ENCODE measurements around the gene PRKN.

Gene PRKN

DNA sequence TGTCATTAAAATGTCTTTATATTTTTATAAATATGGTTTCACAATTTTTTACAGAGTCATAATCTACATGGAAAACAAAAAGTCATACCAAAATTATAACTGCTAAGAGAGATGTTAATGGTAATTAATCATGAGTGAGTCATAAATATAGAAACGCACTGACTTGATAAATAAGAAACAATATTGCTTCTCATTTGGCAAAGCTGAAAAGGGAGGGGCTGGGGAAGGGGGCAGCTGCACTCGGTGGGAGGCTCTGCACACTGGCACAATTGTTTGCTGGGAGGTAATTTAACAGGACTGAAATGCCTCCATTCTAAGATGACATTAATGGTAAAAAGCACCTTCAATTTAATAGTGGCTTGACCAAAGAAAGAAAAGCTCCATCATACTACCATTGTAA lies 1320.5 kb downstream of the PRKN start:
- Histone ChIP-seq H3K9me3 (replicated peaks in 1 of 11) (peaks cover 10 to 26% (median 13%) of the 10 kb centered on the region in 11 experiments; a peak in 18 of 22 replicates), H3K27me3 (no peaks in the 10 kb centered on the region), H3K4me2 (peak overlapping the region in 10 of 11 experiments; percentile 1 to 74 (median 48); a peak in 12 of 22 replicates), H4K20me1 (no peaks in the 10 kb centered on the region), H3K27ac (peak overlapping the region in 3 of 11 experiments; percentile 35 to 71 (median 67); a peak in 7 of 22 replicates), H3K4me1 (peaks cover 6 to 34% (median 14%) of the 10 kb centered on the region in 10 experiments; a peak in 15 of 20 replicates), H3K36me3 (no peaks in the 10 kb centered on the region), H3K9ac (no peak overlapping the region), H3K4me3 (no peak overlapping the region)
- TF ChIP-seq Cebpa-rat (IDR thresholded peaks at IDR 0.05): no peak

DNA sequence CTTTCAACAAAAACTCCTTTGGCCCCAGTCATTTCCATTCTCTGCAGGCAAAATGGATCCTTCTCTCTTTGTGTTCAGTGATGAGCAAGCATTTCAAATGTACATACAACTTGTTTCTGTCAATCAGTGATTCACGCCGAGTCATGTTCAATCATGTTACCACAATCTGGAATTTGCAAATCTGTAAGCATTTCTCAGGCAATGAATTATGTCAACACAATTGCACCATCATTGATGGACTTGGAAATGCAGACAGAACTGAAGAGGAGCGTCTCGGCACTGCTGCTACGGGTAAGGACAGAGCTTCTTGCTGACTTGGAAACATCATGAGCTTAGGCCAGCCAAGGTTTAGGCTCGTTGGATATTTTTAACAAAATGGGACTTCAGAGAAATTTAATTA lies 1320.9 kb downstream of the PRKN start:
- Histone ChIP-seq H3K9me3 (replicated peaks in 1 of 11) (peaks cover 5 to 21% (median 9%) of the 10 kb centered on the region in 11 experiments; a peak in 18 of 22 replicates), H3K4me2 (peak overlapping the region in 6 of 11 experiments; percentile 3 to 74 (median 42); a peak in 9 of 22 replicates), H3K27ac (peak overlapping the region in 5 of 11 experiments; percentile 4 to 71 (median 59); a peak in 9 of 22 replicates), H4K20me1 (no peaks in the 10 kb centered on the region), H3K27me3 (no peaks in the 10 kb centered on the region), H3K4me3 (no peak overlapping the region), H3K4me1 (peaks cover 6 to 34% (median 14%) of the 10 kb centered on the region in 10 experiments; a peak in 15 of 20 replicates), H3K9ac (0 out of 22 replicates have a peak overlapping the region, but pooled peaks of 1 of the 11 experiments have one; percentile 23), H3K36me3 (no peaks in the 10 kb centered on the region)
- TF ChIP-seq Cebpa-rat (IDR thresholded peaks at IDR 0.05): peak in 4 of 11 experiments; percentile 12 to 79 (median 48); a peak in 4 of 22 replicates

DNA sequence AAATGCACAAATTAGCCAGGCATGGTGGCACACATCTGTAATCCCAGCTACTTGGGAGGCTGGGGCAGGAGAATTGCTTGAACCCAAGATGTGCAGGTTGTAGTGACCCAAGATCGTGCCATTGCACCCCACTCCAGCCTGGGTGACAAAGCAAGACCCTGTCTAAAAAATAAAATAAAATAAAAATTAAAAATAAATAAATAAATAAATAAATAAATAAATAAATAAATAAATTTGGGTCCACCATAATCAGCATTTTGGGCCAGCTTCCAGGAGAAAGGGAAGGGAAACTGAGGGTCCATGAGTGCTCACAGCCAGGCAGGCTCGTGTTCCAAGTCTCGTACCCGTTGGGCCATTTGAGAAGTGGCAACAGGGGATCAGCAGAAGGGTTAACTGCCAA lies 1322.1 kb downstream of the PRKN start:
- peak overlapping the region in 4 of 11 experiments; percentile 19 to 72 (median 54); a peak in 6 of 22 replicates for H3K4me2 ChIP-seq
- peaks cover 6 to 34% (median 14%) of the 10 kb centered on the region in 10 experiments; a peak in 15 of 20 replicates for H3K4me1 ChIP-seq
- no peaks in the 10 kb centered on the region for H3K36me3 ChIP-seq
- peaks cover 0 to 13% (median 0%) of the 10 kb centered on the region in 11 experiments; a peak in 9 of 22 replicates for H3K9me3 ChIP-seq (replicated peaks in 1 of 11)
- H3K27ac ChIP-seq: peak overlapping the region in 2 of 11 experiments; percentile 67 to 71; a peak in 2 of 22 replicates
- H3K4me3 ChIP-seq: no peak overlapping the region
- no peak for TF ChIP-seq Cebpa-rat (IDR thresholded peaks at IDR 0.05)
- no peak overlapping the region; a peak in 1 of 22 replicates for H3K9ac ChIP-seq
- H4K20me1 ChIP-seq: no peaks in the 10 kb centered on the region
- H3K27me3 ChIP-seq: no peaks in the 10 kb centered on the region

DNA sequence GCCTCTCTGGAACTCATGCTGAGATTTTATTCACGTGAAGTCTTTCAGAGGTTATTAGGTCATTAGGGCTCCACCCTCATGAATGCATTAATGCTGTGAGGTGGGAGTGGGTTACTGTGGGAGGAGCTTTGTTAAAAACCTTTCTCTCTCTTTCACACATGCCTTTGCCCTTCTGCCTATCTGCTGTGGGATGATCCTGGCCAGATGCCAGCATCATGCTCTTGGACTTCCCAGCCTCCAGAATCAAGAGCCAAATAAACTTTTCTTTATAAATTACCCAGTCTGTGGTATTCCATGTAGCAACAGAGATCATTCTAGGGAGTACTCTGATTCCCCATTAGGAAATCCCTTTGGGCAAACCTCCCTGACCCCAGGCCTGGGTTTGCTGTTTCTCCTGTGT lies 1323.8 kb downstream of the PRKN start:
- no peak overlapping the region for H3K4me2 ChIP-seq
- H3K27ac ChIP-seq: no peak overlapping the region
- no peaks in the 10 kb centered on the region for H3K27me3 ChIP-seq
- H3K9me3 ChIP-seq (replicated peaks in 1 of 11): peaks cover 0 to 20% (median 8%) of the 10 kb centered on the region in 11 experiments; a peak in 13 of 22 replicates
- H3K9ac ChIP-seq: no peak overlapping the region
- no peak overlapping the region for H3K4me3 ChIP-seq
- H3K36me3 ChIP-seq: no peaks in the 10 kb centered on the region
- H4K20me1 ChIP-seq: no peaks in the 10 kb centered on the region
- TF ChIP-seq Cebpa-rat (IDR thresholded peaks at IDR 0.05): no peak
- H3K4me1 ChIP-seq: peaks cover 6 to 34% (median 14%) of the 10 kb centered on the region in 10 experiments; a peak in 15 of 20 replicates

DNA sequence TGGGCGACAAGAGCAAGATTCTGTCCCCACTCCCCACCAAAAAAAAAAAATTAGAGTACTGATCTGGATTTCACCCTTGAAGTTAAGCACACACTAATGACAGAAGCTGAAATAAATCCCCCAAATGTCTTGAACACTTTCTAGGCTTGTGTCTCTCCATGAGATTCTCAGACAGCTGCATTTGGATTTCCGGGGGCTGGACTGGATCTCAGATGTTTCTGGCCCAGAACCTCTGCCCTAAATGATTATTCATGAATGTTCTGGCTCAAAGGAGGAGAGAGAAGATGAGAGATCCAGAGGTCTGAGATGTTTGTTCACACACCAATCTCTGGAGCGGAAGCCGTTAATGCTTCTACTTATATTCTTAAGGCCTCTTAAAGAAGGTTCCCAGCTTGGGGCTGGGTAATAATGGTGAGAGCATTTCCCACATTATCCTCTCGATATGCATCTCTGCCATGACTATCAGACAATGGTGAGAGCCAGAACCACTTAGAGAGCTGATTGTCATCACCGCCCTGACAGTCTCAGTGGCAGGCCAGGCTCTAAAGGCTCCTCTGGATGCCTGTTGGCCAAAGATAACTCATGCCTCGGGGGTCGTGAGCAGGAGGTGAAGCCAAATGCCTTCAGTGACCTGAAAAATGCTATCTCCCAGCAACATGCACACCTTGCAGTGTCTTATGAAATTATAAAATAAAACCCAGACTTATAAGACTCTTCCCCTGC lies 1325.8 kb downstream of the PRKN start:
- H3K27ac ChIP-seq: no peak overlapping the region
- H3K4me1 ChIP-seq: peaks cover 0 to 16% (median 5%) of the 10 kb centered on the region in 10 experiments; a peak in 13 of 20 replicates
- no peaks in the 10 kb centered on the region for H3K27me3 ChIP-seq
- no peak for TF ChIP-seq Cebpa-rat (IDR thresholded peaks at IDR 0.05)
- H3K4me3 ChIP-seq: no peak overlapping the region
- H3K4me2 ChIP-seq: no peak overlapping the region
- no peaks in the 10 kb centered on the region for H3K36me3 ChIP-seq
- H3K9me3 ChIP-seq (replicated peaks in 1 of 11): peaks cover 0 to 23% (median 16%) of the 10 kb centered on the region in 11 experiments; a peak in 13 of 22 replicates
- H4K20me1 ChIP-seq: no peaks in the 10 kb centered on the region
- H3K9ac ChIP-seq: no peak overlapping the region

DNA sequence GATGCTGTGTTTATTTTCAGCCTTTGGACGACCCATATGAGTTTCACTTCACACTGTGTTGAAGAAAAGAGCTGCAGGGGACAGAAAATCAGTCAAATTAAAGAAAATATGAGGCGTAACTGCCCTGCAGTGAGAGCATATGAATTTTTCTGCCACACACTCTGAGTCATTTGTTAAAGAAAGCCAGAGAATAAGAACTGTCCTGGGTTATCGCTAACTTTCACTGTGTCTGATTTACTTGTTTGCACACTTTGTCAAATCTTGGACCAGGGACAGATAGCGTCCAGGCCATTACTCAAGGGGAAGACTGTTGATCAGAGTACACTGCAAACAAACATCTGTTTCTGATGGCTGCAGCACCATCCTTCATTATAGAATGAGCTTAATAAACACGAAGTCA lies 1326.9 kb downstream of the PRKN start:
- Histone ChIP-seq H3K4me1 (peaks cover 0 to 6% (median 0%) of the 10 kb centered on the region in 10 experiments; a peak in 6 of 20 replicates), H3K4me2 (no peak overlapping the region)
- no peak for TF ChIP-seq Cebpa-rat (IDR thresholded peaks at IDR 0.05)

DNA sequence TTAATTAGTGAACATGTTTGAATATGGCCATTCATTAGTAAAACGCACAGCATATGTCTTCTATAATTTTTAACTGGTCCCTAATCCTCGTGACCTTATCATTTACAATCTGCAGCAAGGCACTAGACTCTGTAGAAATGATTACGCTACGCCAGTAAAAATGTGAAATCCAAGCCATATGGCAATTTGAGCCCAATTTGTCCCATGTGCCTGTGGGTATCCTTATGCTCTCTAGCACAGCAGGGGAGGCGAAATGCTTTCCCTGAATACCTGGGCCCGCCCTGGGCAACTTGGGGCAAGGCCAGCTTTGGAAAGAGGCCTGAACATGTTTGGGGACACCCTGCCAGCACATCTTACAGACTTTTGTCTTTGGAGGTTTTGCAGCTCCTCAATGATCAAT lies 1331.0 kb downstream of the PRKN start:
- Histone ChIP-seq H3K9ac (no peak overlapping the region), H3K4me3 (no peak overlapping the region), H3K4me1 (peaks cover 0 to 7% (median 5%) of the 10 kb centered on the region in 10 experiments; a peak in 14 of 20 replicates), H3K4me2 (no peak overlapping the region), H3K27me3 (no peaks in the 10 kb centered on the region), H3K27ac (no peak overlapping the region), H3K36me3 (no peaks in the 10 kb centered on the region), H4K20me1 (no peaks in the 10 kb centered on the region), H3K9me3 (replicated peaks in 1 of 11) (peaks cover 0 to 16% (median 11%) of the 10 kb centered on the region in 11 experiments; a peak in 9 of 22 replicates)
- no peak for TF ChIP-seq Cebpa-rat (IDR thresholded peaks at IDR 0.05)

More for the DNA sequence above, 1326.9 kb downstream of the PRKN start:
- Histone ChIP-seq H3K9ac (no peak overlapping the region), H4K20me1 (no peaks in the 10 kb centered on the region), H3K9me3 (replicated peaks in 1 of 11) (peaks cover 0 to 23% (median 16%) of the 10 kb centered on the region in 11 experiments; a peak in 13 of 22 replicates), H3K4me3 (no peak overlapping the region), H3K27me3 (no peaks in the 10 kb centered on the region), H3K36me3 (no peaks in the 10 kb centered on the region), H3K27ac (no peak overlapping the region)

DNA sequence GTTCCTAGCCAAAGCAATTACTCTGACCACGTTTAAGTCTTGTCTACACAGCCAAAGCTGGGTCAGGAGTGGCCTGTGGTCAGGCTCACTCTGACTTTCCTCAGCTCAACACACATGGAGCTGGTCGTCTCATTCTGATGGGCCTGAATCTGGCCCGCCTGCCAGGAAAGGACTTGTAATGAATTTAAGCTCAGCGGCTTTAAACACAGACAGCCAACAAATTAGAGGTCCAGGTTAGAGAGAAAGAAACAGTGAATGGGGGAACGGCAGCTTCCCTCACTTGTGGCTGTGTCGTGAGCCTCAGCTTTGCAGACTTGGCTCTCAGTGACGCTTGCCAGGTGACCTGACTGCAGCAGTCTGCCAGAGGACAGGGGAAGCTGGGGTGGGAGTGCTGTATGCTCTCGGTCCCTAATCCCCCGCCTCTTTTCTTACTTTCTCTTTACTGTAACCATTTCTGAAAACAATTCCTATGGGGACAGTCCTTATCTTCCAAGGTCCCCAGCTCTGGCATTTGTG lies 1331.8 kb downstream of the PRKN start:
- no peak overlapping the region for H3K27ac ChIP-seq
- TF ChIP-seq Cebpa-rat (IDR thresholded peaks at IDR 0.05): no peak
- no peak overlapping the region for H3K9ac ChIP-seq
- H3K4me1 ChIP-seq: peaks cover 0 to 7% (median 5%) of the 10 kb centered on the region in 10 experiments; a peak in 14 of 20 replicates
- H3K9me3 ChIP-seq (replicated peaks in 1 of 11): peaks cover 0 to 16% (median 11%) of the 10 kb centered on the region in 11 experiments; a peak in 9 of 22 replicates
- H3K4me3 ChIP-seq: no peak overlapping the region
- H4K20me1 ChIP-seq: no peaks in the 10 kb centered on the region
- no peaks in the 10 kb centered on the region for H3K27me3 ChIP-seq
- H3K36me3 ChIP-seq: no peaks in the 10 kb centered on the region
- H3K4me2 ChIP-seq: no peak overlapping the region

DNA sequence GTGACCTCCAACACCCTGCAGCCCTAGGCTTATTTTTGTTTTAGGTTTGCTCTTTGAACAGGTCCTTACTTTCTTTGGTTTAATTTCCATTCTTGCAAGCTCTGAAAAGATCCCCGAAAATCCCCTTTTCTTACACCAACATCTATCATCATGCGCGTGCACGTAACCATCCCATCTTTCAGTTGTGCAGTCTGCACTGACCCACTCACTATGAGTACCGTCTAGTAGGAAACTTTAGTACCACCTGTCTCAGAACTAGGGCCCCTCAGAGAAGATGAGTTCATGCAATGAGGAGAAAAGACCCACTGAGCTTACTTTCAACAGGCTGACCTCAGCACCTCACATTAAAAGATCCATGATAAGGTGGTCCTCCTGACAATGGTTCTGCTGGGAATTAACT lies 1333.1 kb downstream of the PRKN start:
- Histone ChIP-seq H3K4me1 (peaks cover 0 to 7% (median 5%) of the 10 kb centered on the region in 10 experiments; a peak in 14 of 20 replicates), H3K4me2 (peak overlapping the region; percentile 20 to 86 (median 51); a peak in 20 of 22 replicates), H3K27me3 (no peaks in the 10 kb centered on the region), H3K27ac (no peak overlapping the region), H3K9me3 (replicated peaks in 1 of 11) (peaks cover 0 to 16% (median 10%) of the 10 kb centered on the region in 11 experiments; a peak in 9 of 22 replicates), H3K9ac (no peak overlapping the region), H3K36me3 (no peaks in the 10 kb centered on the region), H4K20me1 (no peaks in the 10 kb centered on the region), H3K4me3 (no peak overlapping the region)
- TF ChIP-seq Cebpa-rat (IDR thresholded peaks at IDR 0.05): no peak
